ENCODE data around the gene KIF2A. TPM values are rescaled to one million over a fixed set of nuclear protein-coding genes. Genes with fewer than 3 reads are reported as not detected.

The KIF2A gene
- total RNA-seq, 1 donor from 2014 or later = 40.4 TPM

DNA sequence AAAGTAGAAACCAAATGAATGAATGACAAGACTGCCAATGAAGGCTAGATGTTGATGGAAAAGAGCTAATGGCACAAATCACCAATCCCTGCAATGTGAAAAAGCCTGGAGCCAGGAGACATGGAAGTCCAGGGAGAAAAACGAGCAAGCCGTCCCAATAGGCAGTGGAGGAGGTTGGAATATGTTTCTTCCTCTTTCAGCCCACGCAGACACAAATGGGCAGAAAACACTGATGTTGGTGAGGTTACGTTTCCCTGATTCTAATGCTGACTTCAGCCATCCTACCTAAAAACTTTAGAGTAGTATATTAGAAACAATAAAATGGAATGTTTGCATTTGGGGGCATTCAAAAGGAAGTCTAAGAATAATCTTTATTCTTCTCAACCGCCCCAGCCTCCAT, 23.9 kb upstream of the KIF2A start:
- no peak for DNase-seq (ENCODE audit: extremely low spot score, unreplicated experiment)
- no peaks in the 10 kb centered on the region for H3K9me3 Mint-ChIP-seq (ENCODE audit: unreplicated experiment)

DNA sequence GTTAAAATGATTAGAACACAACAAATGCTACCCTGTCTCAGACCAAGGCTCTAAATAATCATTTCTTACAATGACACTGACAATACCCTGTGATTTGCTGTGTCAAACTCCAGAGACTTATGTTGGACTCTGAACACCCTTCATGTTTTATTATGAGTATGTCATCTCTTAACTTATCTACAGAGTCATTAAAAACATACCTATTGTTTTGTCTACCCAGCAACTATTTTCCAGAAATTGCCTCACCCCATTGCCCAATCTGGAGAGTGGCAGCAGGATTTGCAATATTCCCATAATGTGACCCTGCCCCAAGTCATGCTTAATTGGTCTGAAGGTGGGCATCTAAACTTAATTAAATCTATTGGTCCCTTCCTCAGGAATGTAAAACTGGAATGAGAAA, 23.0 kb upstream of the KIF2A start:
- Mint-ChIP-seq H3K36me3 (ENCODE audit: unreplicated experiment) (no peaks in the 10 kb centered on the region), H3K9me3 (ENCODE audit: unreplicated experiment) (no peaks in the 10 kb centered on the region), H3K4me3 (ENCODE audit: unreplicated experiment) (no peak overlapping the region), H3K27ac (ENCODE audit: unreplicated experiment) (no peak overlapping the region), H3K27me3 (ENCODE audit: unreplicated experiment) (peaks cover 53% of the 10 kb centered on the region), H3K4me1 (ENCODE audit: unreplicated experiment) (no peaks in the 10 kb centered on the region)
- no peak for DNase-seq (ENCODE audit: extremely low spot score, unreplicated experiment)
- no peak for TF ChIP-seq CTCF (IDR thresholded peaks at IDR 0.05)

More for the DNA sequence above, 23.9 kb upstream of the KIF2A start:
- no peaks in the 10 kb centered on the region for H3K4me1 Mint-ChIP-seq (ENCODE audit: unreplicated experiment)
- TF ChIP-seq CTCF (IDR thresholded peaks at IDR 0.05) = no peak
- H3K27ac Mint-ChIP-seq (ENCODE audit: unreplicated experiment) = no peak overlapping the region
- no peaks in the 10 kb centered on the region for H3K36me3 Mint-ChIP-seq (ENCODE audit: unreplicated experiment)
- H3K4me3 Mint-ChIP-seq (ENCODE audit: unreplicated experiment) = no peak overlapping the region
- peaks cover 48% of the 10 kb centered on the region for H3K27me3 Mint-ChIP-seq (ENCODE audit: unreplicated experiment)

GRCh38 chr5:62283861-62284260, 22.1 kb upstream of the KIF2A start:
- H3K9me3 Mint-ChIP-seq (ENCODE audit: unreplicated experiment) = no peaks in the 10 kb centered on the region
- no peak overlapping the region for H3K27ac Mint-ChIP-seq (ENCODE audit: unreplicated experiment)
- no peak for TF ChIP-seq CTCF (IDR thresholded peaks at IDR 0.05)
- DNase-seq (ENCODE audit: extremely low spot score, unreplicated experiment) = no peak
- no peaks in the 10 kb centered on the region for H3K36me3 Mint-ChIP-seq (ENCODE audit: unreplicated experiment)
- peaks cover 56% of the 10 kb centered on the region for H3K27me3 Mint-ChIP-seq (ENCODE audit: unreplicated experiment)
- H3K4me1 Mint-ChIP-seq (ENCODE audit: unreplicated experiment) = no peaks in the 10 kb centered on the region
- H3K4me3 Mint-ChIP-seq (ENCODE audit: unreplicated experiment) = no peak overlapping the region

- Mint-ChIP-seq H3K36me3 (ENCODE audit: unreplicated experiment) (no peaks in the 10 kb centered on the region), H3K27me3 (ENCODE audit: unreplicated experiment) (peaks cover 56% of the 10 kb centered on the region), H3K9me3 (ENCODE audit: unreplicated experiment) (no peaks in the 10 kb centered on the region), H3K4me1 (ENCODE audit: unreplicated experiment) (no peaks in the 10 kb centered on the region), H3K27ac (ENCODE audit: unreplicated experiment) (no peak overlapping the region), H3K4me3 (ENCODE audit: unreplicated experiment) (no peak overlapping the region)
- DNase-seq (ENCODE audit: extremely low spot score, unreplicated experiment) = no peak
- TF ChIP-seq CTCF (IDR thresholded peaks at IDR 0.05) = no peak
Measured at GRCh38 chr5:62284946-62285891, 20.8 kb upstream of the KIF2A start.

- H3K4me3 Mint-ChIP-seq (ENCODE audit: unreplicated experiment) = no peak overlapping the region
- H3K27me3 Mint-ChIP-seq (ENCODE audit: unreplicated experiment) = peaks cover 51% of the 10 kb centered on the region
- no peaks in the 10 kb centered on the region for H3K4me1 Mint-ChIP-seq (ENCODE audit: unreplicated experiment)
- no peak for TF ChIP-seq CTCF (IDR thresholded peaks at IDR 0.05)
- DNase-seq (ENCODE audit: extremely low spot score, unreplicated experiment) = no peak
- H3K36me3 Mint-ChIP-seq (ENCODE audit: unreplicated experiment) = no peaks in the 10 kb centered on the region
- no peak overlapping the region for H3K27ac Mint-ChIP-seq (ENCODE audit: unreplicated experiment)
- no peaks in the 10 kb centered on the region for H3K9me3 Mint-ChIP-seq (ENCODE audit: unreplicated experiment)
Measured at GRCh38 chr5:62286834-62287233, 19.2 kb upstream of the KIF2A start.
